ENCODE results near the gene AP2S1. TPM values are rescaled to one million over a fixed set of nuclear protein-coding genes. Genes with fewer than 3 reads are reported as not detected.

AP2S1 gene
- total RNA-seq, 2 experiments from 2014 or later: 79.3 to 110 TPM

GRCh38 chr19:46862974-46863632 is 12.5 kb upstream of the AP2S1 start:
- ChIA-PET POLR2A (interaction anchor here (0.7 to 1.0 kb wide), 4 partner anchors 34 to 407 kb away, joined by 3 to 5 read pairs (median 3); no protein-coding TSS in a partner anchor), CTCF (ENCODE audit: unreplicated experiment) (interaction anchor here (0.6 to 1.3 kb wide), 2 partner anchors 23 to 48 kb away, joined by 3 read pairs; no protein-coding TSS in a partner anchor)
- no peak for DNase-seq (ENCODE audit: low spot score)
- H3K27ac ChIP-seq (ENCODE audit: low read depth, low read length, poor library complexity, severe bottlenecking): peak overlapping the region; percentile 96
- H3K4me2 ChIP-seq (ENCODE audit: low read length): peak overlapping the region; percentile 80
- H3K4me3 ChIP-seq (ENCODE audit: low read depth, low read length, poor library complexity, severe bottlenecking): peak overlapping the region; percentile 87
- intact Hi-C loops (cut with micrococcal nuclease; ENCODE audit: unreplicated experiment): loop anchor here (2.0 kb wide), 1 partner anchor 34 kb away; no protein-coding TSS in a partner anchor
- H2AFZ ChIP-seq (ENCODE audit: low read length): no peak overlapping the region
- H3K4me1 ChIP-seq (ENCODE audit: insufficient read depth, low read length, poor library complexity, severe bottlenecking): peaks cover 57% of the 10 kb centered on the region
- TF ChIP-seq EZH2phosphoT487 (IDR thresholded peaks at IDR 0.05; ENCODE audit: borderline replicate concordance, low read depth, low read length) (no peak), CTCF (conservative IDR thresholded peaks at IDR 0.05; ENCODE audit: low read length) (no peak)
- peaks cover 77% of the 10 kb centered on the region for H3K79me2 ChIP-seq (ENCODE audit: insufficient read depth, low read depth, low read length)
- no peaks in the 10 kb centered on the region for H3K9me3 ChIP-seq (ENCODE audit: low read length)
- H3K9me2 ChIP-seq (ENCODE audit: insufficient read depth, low read length): no peaks in the 10 kb centered on the region
- BruUV-seq (replicated peaks): no TSS peak
- peaks cover 38% of the 10 kb centered on the region for H3K36me3 ChIP-seq (ENCODE audit: insufficient read depth, low read length)
- H4K20me1 ChIP-seq (ENCODE audit: insufficient read depth, low read length): peaks cover 34% of the 10 kb centered on the region

- peaks cover 51% of the 10 kb centered on the region for H3K4me1 ChIP-seq (ENCODE audit: insufficient read depth, low read length, poor library complexity, severe bottlenecking)
- ChIA-PET CTCF (ENCODE audit: unreplicated experiment) (interaction anchor here (0.5 to 1.3 kb wide), 2 partner anchors 22 to 168 kb away, joined by 3 read pairs; no protein-coding TSS in a partner anchor), POLR2A (interaction anchor here (0.6 to 1.0 kb wide), 4 partner anchors 11 to 129 kb away, joined by 3 to 5 read pairs (median 3); no protein-coding TSS in a partner anchor)
- H3K79me2 ChIP-seq (ENCODE audit: insufficient read depth, low read depth, low read length): peaks cover 70% of the 10 kb centered on the region
- peak overlapping the region; percentile 87 for H3K4me3 ChIP-seq (ENCODE audit: low read depth, low read length, poor library complexity, severe bottlenecking)
- H2AFZ ChIP-seq (ENCODE audit: low read length): no peak overlapping the region
- H3K27ac ChIP-seq (ENCODE audit: low read depth, low read length, poor library complexity, severe bottlenecking): peak overlapping the region; percentile 96
- peak overlapping the region; percentile 80 for H3K4me2 ChIP-seq (ENCODE audit: low read length)
- peaks cover 36% of the 10 kb centered on the region for H3K36me3 ChIP-seq (ENCODE audit: insufficient read depth, low read length)
- BruUV-seq (replicated peaks): no TSS peak
- no peaks in the 10 kb centered on the region for H3K9me2 ChIP-seq (ENCODE audit: insufficient read depth, low read length)
- intact Hi-C loops (cut with micrococcal nuclease; ENCODE audit: unreplicated experiment): loop anchor here (2.0 kb wide), 1 partner anchor 34 kb away; no protein-coding TSS in a partner anchor
- H4K20me1 ChIP-seq (ENCODE audit: insufficient read depth, low read length): peaks cover 34% of the 10 kb centered on the region
- H3K9me3 ChIP-seq (ENCODE audit: low read length): no peaks in the 10 kb centered on the region
- no peak for TF ChIP-seq CTCF (conservative IDR thresholded peaks at IDR 0.05; ENCODE audit: low read length)
- no peak for DNase-seq (ENCODE audit: low spot score)
Observed at GRCh38 chr19:46862503-46862834, 11.8 kb upstream of the AP2S1 start.
